Panc1 (cell line): ENCODE data around the gene TEX35.

Experiments
- CTCF ChIP-seq: fragments of 450-650 bp; IDR thresholded peaks from 2 replicates; pipeline ENCODE4 v1.5.1; 2017; ENCODE audit warnings: mild to moderate bottlenecking
- POLR2AphosphoS5 ChIP-seq: IDR thresholded peaks from 2 replicates; pipeline ENCODE4 v1.6.1; 2012; ENCODE audit warnings: mild to moderate bottlenecking, low read depth, low read length, moderate library complexity
- REST ChIP-seq, 2 experiments: IDR thresholded peaks; 2 replicates each; pipeline ENCODE4 v1.6.1; 2011 to 2012; ENCODE audit warnings: low read depth in 2 of 2, control low read depth in 1 of 2, low read length in 1 of 2, mild to moderate bottlenecking in 1 of 2, moderate library complexity in 1 of 2; ENCODE audit not compliant: insufficient read depth in 1 of 2
- SIN3A ChIP-seq: IDR thresholded peaks from 2 replicates; pipeline ENCODE4 v1.6.1; 2012; ENCODE audit warnings: low read depth, mild to moderate bottlenecking, low read length, moderate library complexity, borderline replicate concordance; ENCODE audit not compliant: insufficient read depth
- TCF7L2 ChIP-seq: IDR thresholded peaks from 2 replicates; pipeline ENCODE4 v1.6.1; 2011; ENCODE audit warnings: mild to moderate bottlenecking, low read depth, low read length, inconsistent platforms

DNA sequence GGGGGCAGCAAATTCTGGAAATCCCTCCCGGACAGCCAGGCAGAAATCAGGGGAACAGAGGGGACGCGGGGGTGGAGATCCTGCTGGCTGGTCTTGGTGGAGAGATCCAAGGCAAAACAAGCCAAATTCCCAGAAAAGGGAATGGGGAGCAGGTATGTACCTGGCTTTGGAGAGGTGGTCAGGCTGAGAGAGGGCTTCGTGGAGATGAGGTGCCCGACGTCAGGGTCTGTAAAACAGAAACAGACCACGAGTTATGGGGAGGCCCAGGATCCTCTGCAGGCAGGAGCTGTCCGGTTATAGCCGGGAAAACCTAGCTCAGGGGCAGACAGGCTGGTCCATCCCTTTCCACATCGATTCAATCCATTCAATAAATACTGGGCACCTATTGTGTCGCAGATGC is 20.6 kb upstream of the TEX35 start:
- no peak for TF ChIP-seq CTCF
- no peak for TF ChIP-seq REST (IDR thresholded peaks at IDR 0.05; ENCODE audit: insufficient read depth in 1 of 2, low read depth in 2 of 2, low read length in 1 of 2)
- TF ChIP-seq POLR2AphosphoS5: no peak
- TF ChIP-seq TCF7L2: no peak
- TF ChIP-seq SIN3A: no peak
